ENCODE data around the gene CRYGN. TPM values are rescaled to one million over a fixed set of nuclear protein-coding genes. Genes with fewer than 3 reads are reported as not detected.
A peak's percentile ranks its signal among the peaks of the same experiment; 100 is the strongest.

CRYGN gene
- total RNA-seq, 2 experiments from 2014 or later = 0.21 TPM; not detected in 1

- peaks cover 9% of the 10 kb centered on the region for H3K27me3 Mint-ChIP-seq
- CTCF ChIA-PET = interaction anchor here (3.1 kb wide), 1 partner anchor 65 kb away, joined by 14 read pairs; no protein-coding TSS in a partner anchor
- POLR2A ChIA-PET = interaction anchor here (1.1 kb wide), 1 partner anchor 11 kb away, joined by 3 read pairs; no protein-coding TSS in a partner anchor
- intact Hi-C loops (cut with micrococcal nuclease) = no loop called here
- H3K27ac Mint-ChIP-seq = no peak overlapping the region
- H3K36me3 Mint-ChIP-seq = no peaks in the 10 kb centered on the region
- H3K4me3 Mint-ChIP-seq = no peak overlapping the region
- no peak for DNase-seq
- no peaks in the 10 kb centered on the region for H3K9me3 Mint-ChIP-seq
- H3K4me1 Mint-ChIP-seq (ENCODE audit: low read depth) = peaks cover 6% of the 10 kb centered on the region
These were observed 56.1 kb downstream of the CRYGN start for GRCh38 chr7:151383638-151384351.

- Mint-ChIP-seq H3K4me1 (ENCODE audit: low read depth) (peaks cover 6% of the 10 kb centered on the region), H3K27me3 (peaks cover 9% of the 10 kb centered on the region), H3K36me3 (no peaks in the 10 kb centered on the region), H3K27ac (no peak overlapping the region), H3K9me3 (no peaks in the 10 kb centered on the region), H3K4me3 (peak overlapping the region; percentile 45)
- ChIA-PET POLR2A (no interaction called here), CTCF (interaction anchor here (1.0 to 3.1 kb wide), 2 partner anchors 66 to 67 kb away, joined by 3 to 14 read pairs; no protein-coding TSS in a partner anchor)
- DNase-seq = peak; percentile 41
- intact Hi-C loops (cut with micrococcal nuclease) = no loop called here
These were observed 57.7 kb downstream of the CRYGN start for GRCh38 chr7:151382079-151382885.

GRCh38 chr7:151381348-151382078, 58.4 kb downstream of the CRYGN start:
- Mint-ChIP-seq H3K36me3 (no peaks in the 10 kb centered on the region), H3K9me3 (no peaks in the 10 kb centered on the region), H3K27me3 (peaks cover 9% of the 10 kb centered on the region), H3K4me3 (peak overlapping the region; percentile 8), H3K4me1 (ENCODE audit: low read depth) (peaks cover 6% of the 10 kb centered on the region), H3K27ac (no peak overlapping the region)
- peak; percentile 35 for DNase-seq
- POLR2A ChIA-PET = no interaction called here
- intact Hi-C loops (cut with micrococcal nuclease) = no loop called here
- CTCF ChIA-PET = no interaction called here

- Mint-ChIP-seq H3K27me3 (peaks cover 9% of the 10 kb centered on the region), H3K9me3 (no peaks in the 10 kb centered on the region), H3K36me3 (no peaks in the 10 kb centered on the region), H3K27ac (no peak overlapping the region), H3K4me1 (ENCODE audit: low read depth) (peaks cover 6% of the 10 kb centered on the region), H3K4me3 (no peak overlapping the region)
- CTCF ChIA-PET = interaction anchor here (0.6 to 1.7 kb wide), 2 partner anchors 12 to 379 kb away, joined by 3 to 5 read pairs; no protein-coding TSS in a partner anchor
- intact Hi-C loops (cut with micrococcal nuclease) = no loop called here
- DNase-seq = no peak
- POLR2A ChIA-PET = no interaction called here
These were observed 58.9 kb downstream of the CRYGN start for GRCh38 chr7:151381098-151381347.

GRCh38 chr7:151380199-151381097, 59.5 kb downstream of the CRYGN start:
- H3K4me3 Mint-ChIP-seq = no peak overlapping the region
- POLR2A ChIA-PET = no interaction called here
- no peak for DNase-seq

GRCh38 chr7:151379534-151380198, 60.3 kb downstream of the CRYGN start:
- POLR2A ChIA-PET = no interaction called here
- H3K27ac Mint-ChIP-seq = no peak overlapping the region
- CTCF ChIA-PET = interaction anchor here (1.7 kb wide), 1 partner anchor 11 kb away, joined by 5 read pairs; no protein-coding TSS in a partner anchor

More at GRCh38 chr7:151380199-151381097, 59.5 kb downstream of the CRYGN start:
- H3K27ac Mint-ChIP-seq = no peak overlapping the region
- CTCF ChIA-PET = interaction anchor here (0.6 to 1.7 kb wide), 2 partner anchors 12 to 380 kb away, joined by 3 to 5 read pairs; no protein-coding TSS in a partner anchor
- H3K36me3 Mint-ChIP-seq = no peaks in the 10 kb centered on the region
- H3K4me1 Mint-ChIP-seq (ENCODE audit: low read depth) = peaks cover 6% of the 10 kb centered on the region
- intact Hi-C loops (cut with micrococcal nuclease) = no loop called here
- peaks cover 9% of the 10 kb centered on the region for H3K27me3 Mint-ChIP-seq
- no peaks in the 10 kb centered on the region for H3K9me3 Mint-ChIP-seq

GRCh38 chr7:151379193-151379520, 60.8 kb downstream of the CRYGN start:
- CTCF ChIA-PET = no interaction called here
- no peak overlapping the region for H3K4me3 Mint-ChIP-seq
- peaks cover 3% of the 10 kb centered on the region for H3K36me3 Mint-ChIP-seq
- no peak overlapping the region for H3K27ac Mint-ChIP-seq
- H3K9me3 Mint-ChIP-seq = no peaks in the 10 kb centered on the region
- DNase-seq = no peak
- intact Hi-C loops (cut with micrococcal nuclease) = no loop called here
- H3K4me1 Mint-ChIP-seq (ENCODE audit: low read depth) = peaks cover 6% of the 10 kb centered on the region
- H3K27me3 Mint-ChIP-seq = peaks cover 9% of the 10 kb centered on the region
- POLR2A ChIA-PET = no interaction called here

More at GRCh38 chr7:151379534-151380198, 60.3 kb downstream of the CRYGN start:
- peaks cover 9% of the 10 kb centered on the region for H3K27me3 Mint-ChIP-seq
- no peaks in the 10 kb centered on the region for H3K9me3 Mint-ChIP-seq
- no peak for DNase-seq
- no peaks in the 10 kb centered on the region for H3K36me3 Mint-ChIP-seq
- H3K4me3 Mint-ChIP-seq = no peak overlapping the region
- intact Hi-C loops (cut with micrococcal nuclease) = no loop called here
- H3K4me1 Mint-ChIP-seq (ENCODE audit: low read depth) = peaks cover 6% of the 10 kb centered on the region

Small RNA genes lying within 50 kb of the gene (microRNA-seq; reads per million reads assigned to microRNA genes)
- gene MIR3907 (ENCODE audit: borderline microRNAs expressed, borderline number of aligned reads, borderline replicate concordance) = not detected

Other genes with a start within 250 kb of the CRYGN start
- not detected for gene H2BK1, start 229.7 kb downstream of the CRYGN start, total RNA-seq
- 10 to 100 TPM; 41.1 to 41.2 TPM for gene ABCF2, start 212.9 kb downstream of the CRYGN start, total RNA-seq
- gene CHPF2, start 207.7 kb downstream of the CRYGN start, total RNA-seq = 10 to 100 TPM; 33.6 to 34.2 TPM
- 1 to 10 TPM; 4.4 to 5.5 TPM for gene SMARCD3, start 191.4 kb downstream of the CRYGN start, total RNA-seq
- 10 to 100 TPM; 48.0 to 48.6 TPM for gene NUB1, start 98.3 kb downstream of the CRYGN start, total RNA-seq
- under 1 TPM; 0.17 to 0.43 TPM for gene WDR86, start 30.1 kb downstream of the CRYGN start, total RNA-seq
- gene RHEB, start 79.8 kb upstream of the CRYGN start, total RNA-seq = 10 to 100 TPM; 62.0 to 64.6 TPM